GM18517 (cell line): ENCODE data around the gene RBM26.
"Not testable (repeated sequence)": the region's sequence is repeated elsewhere in the genome, so short reads cannot be mapped to it uniquely, and the experiment has no call there.

Source experiments
- ATAC-seq: cut with Tn5 transposase; IDR thresholded peaks from one replicate; pipeline ENCODE4 v1.9.1; 2021; ENCODE audit warnings: mild to moderate bottlenecking, moderate library complexity; ENCODE audit not compliant: unreplicated experiment

Gene RBM26

DNA sequence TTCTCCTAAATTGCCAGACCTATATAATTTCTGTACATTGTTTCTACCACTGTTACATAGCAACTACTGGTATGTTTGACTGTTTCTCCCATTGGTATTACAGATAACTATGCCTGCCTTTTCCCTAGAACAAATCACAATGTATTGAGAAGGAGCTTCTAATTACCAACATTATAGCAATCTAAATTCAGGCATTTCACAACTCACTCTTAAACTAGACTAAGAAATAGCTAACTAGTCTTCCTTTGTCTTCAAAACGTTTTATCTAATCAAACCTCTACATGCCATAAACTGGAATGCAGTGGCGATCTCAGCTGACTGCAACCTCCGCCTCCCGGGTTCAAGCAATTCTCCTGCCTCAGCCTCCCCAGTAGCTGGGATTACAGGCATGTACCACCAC lies 18.2 kb downstream of the RBM26 start:
- no peak for ATAC-seq

DNA sequence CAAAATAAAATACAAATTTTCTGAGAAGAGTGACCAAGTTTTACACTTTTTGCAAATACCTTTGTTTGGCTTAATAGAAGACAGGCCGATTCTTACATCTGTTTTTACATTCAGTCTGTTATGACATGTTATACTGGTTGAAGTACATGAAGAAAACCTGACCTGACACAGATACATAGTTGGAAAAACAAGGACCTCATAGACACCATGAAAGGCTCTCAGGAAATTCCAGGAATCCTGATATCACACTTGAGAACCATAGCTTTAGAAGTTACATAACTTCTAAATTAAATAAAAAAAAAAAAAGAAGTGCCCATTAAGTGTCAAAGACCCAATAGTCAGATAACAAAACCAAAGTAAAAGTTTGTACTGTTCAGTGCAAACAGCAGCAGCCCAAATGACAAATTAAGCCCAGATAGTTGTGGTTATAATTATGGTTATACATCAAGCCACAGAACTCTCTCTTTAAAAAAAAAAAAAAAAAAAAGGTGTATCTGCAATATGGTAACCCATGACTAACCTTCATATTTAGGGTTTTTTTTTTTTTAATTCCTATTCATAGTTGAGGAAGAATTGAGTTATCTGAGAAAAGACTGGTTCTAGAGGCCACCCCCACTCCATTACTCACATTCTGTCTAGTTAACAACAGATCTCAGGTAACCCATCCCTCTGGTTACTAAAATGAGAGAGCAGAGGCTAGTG lies 19.8 kb downstream of the RBM26 start:
- ATAC-seq = peak; percentile 20

DNA sequence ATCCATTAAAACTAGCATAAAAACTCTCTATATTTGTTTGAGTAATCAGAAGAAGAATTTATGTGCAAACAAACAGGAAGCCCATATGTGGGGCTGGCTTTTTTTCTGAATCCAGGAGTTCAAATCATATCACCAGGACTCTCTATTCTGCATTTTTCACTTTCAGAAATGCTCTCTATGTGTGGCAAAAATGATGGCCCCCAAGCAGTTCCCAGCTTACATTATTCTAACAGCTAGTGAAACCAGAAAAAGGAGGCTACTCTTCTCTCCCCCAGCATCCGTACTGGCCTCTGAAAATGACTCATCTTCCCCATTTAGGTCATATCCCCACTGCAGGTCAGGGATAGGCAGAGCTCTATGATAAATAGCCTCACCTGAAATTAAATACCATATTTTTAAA lies 20.4 kb downstream of the RBM26 start:
- ATAC-seq = peak; percentile 92

DNA sequence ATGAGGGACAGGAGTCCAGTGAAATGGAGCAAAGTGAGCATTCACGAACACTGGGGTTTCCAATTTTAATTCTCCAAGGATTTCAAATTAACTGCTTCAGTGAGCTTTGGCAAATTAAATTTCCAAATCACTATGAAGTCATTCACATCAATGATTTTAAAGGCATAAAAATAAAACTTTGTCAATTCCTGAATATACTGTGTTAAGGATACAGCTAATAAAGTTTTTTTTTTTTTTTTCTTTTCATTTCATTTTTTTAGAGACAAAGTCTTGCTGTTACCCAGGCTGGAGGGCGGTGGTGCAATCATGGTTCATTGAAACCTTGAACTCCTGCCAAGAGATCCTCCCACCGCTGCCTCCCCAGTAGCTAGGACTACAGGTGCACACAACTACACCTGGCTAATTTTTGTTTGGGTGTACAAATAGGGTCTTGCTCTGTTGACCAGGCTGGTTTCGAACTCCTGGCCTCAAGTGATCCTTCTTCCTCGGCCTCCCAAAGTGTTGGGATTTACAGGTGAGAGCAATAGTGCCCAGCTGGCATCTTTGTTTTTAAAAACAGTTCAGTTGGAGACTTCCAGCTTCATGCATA lies 21.9 kb downstream of the RBM26 start:
- ATAC-seq = no peak

DNA sequence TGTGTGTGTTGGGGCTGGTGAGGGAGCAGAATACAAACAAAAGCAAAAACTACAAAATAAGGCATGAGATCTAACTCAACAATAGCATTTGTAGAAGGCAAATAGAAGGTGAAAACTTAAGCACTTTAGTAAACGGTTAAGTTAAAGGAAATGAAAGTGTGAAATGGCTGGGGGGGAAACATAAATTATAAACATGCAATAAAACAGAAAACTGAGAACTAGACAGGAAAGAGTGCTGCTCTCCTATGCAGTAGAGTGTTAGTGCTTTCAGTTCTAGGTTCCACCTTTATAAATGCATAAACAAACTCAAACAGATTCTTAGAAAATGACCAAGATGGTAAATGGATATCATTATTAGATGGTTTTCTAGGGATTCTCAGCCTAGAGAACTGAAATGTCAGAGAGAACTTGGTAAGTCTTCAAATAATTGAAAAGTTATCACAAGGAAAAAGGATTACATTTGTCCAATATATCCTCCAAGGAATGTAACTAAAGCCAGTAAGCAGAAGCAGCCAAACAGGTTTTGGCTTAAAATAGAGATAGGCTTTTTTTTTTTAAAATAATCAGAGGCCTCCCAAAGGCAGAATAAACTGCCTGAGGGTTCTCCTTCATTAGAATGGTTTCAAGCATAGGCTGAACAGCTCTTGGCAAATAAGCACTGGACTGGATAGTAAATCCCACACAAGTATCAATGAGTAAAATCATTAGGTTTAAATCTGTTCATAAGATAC lies 23.3 kb downstream of the RBM26 start:
- ATAC-seq = peak; percentile 46

DNA sequence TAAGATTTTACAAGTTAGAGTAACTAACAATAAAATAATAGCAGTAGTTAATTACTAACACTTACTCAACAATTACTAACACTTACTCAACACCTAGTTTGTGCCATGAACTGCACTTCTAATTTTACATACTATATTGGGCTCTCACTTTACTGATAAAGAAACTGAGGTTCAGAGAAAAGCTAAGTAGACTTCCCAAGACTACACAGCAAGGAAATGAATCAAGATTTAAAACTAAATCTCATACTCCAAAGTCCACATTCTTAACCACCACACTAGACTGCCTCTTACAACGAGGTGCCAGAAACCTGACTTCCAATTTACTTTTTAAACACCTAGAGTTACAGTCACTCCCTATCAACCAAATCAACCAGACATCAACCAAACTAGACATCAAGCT lies 25.1 kb downstream of the RBM26 start:
- no peak for ATAC-seq

DNA sequence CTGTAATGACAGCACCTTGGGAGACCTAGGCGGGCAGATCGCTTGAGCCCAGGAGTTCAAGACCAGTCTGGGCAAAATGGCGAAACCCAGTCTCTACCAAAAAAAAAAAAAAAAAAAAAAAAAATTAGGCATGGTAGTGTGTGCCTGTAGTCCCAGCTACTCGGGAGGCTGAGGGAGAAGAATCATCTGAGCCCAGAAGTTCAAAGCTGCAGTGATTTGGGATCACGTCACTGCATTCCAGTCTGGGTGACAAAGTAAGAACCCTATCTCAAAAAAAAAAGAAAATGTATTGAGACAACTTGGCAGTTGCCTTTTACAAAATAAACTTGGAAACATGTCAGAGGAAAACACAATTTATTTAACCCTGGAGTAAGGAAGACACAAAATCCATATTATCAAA lies 26.8 kb downstream of the RBM26 start:
- ATAC-seq = no peak

DNA sequence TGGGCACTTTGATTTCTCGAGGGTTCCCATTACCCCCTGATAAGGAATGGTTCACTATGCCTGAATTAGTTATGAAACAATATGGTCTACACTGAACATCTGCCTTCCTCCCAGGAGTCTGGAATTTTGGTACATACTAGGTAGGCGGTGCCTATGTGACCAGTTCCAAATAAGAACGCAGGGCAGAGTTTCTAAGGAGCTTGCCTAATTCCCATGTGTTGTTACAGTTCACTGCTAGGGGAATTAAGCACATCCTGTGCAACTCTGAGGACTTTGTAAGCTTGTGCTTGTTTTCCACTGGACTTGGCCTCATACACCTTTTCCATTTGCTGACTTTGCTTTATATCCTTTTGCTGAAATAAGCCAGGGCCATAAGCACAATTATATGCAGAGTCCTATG lies 29.2 kb downstream of the RBM26 start:
- ATAC-seq = no peak

DNA sequence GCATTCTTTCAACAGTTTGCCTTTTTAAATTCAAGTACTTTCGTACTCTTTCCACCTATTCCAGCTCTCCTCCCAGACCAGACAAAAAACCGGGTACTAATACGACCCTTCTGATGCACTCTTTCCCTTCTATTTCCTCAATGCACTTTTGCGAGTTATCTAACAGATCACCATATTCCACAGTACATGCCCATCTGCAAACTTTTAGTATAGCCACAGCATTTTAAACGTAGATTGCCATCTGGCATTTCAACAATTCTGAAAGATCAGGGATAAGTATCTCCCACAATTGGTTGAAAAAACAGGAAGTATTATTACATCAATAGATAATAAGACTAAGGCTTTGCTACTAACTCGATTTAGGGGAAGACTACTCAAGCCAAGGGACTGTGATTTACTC lies 31.5 kb downstream of the RBM26 start:
- ATAC-seq = no peak

DNA sequence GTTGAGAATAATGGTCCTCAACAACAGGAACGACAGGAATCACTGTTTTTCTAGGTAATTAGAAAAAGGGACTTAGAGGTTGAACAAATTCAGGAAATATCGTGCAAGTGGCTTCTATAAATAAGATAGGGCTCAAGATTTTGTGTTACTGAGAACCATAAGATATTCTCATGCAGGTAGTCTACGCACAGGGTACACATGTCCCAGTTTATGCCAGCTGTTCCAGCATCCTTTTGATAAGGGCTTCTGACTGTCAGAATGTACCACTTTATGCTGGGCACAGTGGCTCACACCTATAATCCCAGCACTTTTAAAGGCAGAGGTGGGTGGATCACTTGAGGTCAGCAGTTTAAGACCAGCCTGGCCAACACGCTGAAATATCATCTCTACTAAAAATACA lies 32.1 kb downstream of the RBM26 start:
- ATAC-seq = no peak

DNA sequence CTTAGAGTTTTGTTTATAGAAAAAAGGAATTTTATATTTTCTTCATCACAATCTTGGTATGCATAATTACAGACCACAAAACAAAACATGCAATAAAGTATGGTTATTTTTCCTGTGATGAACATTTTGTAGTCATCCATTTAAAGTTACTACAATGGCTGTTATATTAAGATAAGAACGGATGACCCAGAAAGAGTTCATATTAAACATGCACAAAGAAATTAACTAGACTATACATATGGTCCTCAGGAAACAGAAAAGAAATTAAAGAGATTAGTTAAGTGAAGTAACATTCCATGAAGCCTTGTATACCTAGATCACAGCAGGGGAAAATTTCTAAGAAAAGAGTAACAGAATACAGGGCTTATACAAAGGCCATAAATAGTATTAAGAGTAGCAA lies 36.8 kb downstream of the RBM26 start:
- no peak for ATAC-seq

DNA sequence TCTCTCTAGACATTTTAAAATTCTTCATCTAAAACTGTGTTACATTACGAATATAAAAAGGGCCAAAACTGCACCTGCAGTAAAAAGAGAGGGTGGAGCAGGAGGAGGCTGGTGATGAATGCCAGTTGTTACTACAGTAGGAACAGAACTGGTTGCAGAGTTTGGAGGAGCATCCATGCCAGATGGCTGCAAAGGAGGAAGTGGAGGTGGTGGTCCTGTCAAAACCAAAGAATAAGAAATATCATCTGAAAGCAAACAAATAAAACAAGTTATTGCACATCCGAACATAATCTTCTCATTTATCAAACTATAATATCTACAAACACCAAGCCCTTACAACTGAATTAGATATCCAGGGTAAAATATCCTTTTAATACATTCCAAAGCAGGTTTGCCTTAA lies 40.1 kb downstream of the RBM26 start:
- no peak for ATAC-seq

DNA sequence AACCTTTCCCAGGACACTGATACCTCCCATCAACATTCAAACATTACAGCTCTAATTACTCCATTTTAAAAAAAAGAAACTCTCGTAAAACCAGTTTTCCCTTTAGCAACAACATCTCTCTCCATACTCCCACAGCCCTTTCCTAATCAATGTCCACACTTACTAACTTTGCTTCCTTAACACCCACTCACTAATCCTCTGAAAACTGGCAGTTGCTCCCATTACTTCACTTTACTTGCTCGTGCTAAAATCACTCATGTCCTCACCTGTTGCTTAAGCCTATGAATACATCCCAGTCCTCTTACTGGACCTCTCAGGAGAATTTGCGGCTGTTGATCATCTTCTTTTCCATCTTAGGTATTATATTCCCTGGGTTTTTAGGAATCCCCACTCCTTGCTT lies 44.8 kb downstream of the RBM26 start:
- ATAC-seq = no peak

DNA sequence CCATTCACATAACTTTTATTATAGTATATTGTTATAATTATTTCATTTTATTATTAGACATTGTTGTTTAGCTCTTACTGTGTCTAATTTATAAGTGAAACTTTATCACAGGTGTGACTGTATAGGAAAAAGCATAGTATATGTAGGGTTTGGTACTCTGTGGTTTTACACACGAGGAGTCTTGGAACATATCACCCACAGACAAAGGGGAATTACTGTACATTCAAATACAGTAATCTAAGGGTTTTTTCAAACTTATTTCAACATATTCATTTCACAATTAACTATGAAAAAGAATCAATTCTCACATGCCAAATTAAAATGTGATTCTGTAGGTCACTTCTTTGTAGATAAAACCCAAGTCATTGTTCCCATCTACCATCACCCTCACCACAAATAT lies 46.0 kb downstream of the RBM26 start:
- ATAC-seq = no peak

DNA sequence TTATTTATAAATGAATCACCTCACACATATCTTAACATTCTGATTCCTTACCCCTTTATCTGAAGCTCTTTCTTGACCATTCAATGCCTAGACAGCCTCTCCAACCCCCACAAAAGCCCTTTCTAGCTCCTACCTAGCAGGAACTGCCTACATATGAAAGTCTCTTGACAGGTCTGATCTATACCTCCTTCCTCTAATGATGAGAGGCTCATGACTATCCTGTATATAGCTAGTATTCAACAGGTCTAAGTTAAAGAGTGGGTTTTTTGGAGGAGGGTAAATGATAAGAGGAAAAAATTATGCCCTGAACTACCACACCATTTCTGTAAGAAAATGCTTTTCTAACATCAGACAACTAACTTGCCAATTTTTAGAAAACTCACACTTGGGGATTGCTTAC lies 47.0 kb downstream of the RBM26 start:
- no peak for ATAC-seq

DNA sequence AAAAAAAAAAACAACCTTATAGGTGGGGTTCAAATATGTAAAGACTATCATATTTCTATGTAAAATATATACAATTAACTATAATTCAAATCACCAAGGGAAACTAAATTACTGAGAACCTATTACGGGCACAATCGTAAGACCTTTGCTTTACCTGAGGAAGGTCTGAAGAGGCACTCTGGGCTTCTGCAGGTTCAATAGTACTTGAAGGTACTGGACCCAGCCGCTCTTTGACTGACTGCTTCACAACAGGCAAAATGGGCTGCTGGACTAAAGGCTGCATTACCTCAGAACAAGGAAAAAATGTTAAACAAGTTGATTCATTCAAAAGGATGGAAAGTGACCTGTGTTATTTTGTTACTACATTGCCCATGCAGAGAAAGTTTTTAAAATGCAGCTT lies 51.8 kb downstream of the RBM26 start:
- no peak for ATAC-seq

DNA sequence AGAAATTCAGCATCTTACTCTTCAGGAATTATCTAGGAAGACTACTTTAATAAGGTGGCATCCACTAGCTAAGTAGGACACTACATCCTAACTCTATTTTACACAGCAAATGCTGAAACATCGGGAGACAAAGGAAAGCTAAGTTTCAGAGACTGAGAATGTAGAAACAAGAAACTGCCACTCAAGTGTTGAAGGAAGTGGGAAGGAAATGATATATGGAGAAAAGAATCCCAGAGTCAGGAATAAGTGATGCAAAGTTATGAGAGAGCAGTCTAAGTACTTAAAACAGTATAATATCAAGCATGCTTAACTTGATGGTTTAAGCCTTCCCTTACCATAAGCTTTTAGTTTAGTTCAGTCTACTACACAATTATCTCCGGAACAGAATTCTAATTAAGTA lies 52.4 kb downstream of the RBM26 start:
- no peak for ATAC-seq

DNA sequence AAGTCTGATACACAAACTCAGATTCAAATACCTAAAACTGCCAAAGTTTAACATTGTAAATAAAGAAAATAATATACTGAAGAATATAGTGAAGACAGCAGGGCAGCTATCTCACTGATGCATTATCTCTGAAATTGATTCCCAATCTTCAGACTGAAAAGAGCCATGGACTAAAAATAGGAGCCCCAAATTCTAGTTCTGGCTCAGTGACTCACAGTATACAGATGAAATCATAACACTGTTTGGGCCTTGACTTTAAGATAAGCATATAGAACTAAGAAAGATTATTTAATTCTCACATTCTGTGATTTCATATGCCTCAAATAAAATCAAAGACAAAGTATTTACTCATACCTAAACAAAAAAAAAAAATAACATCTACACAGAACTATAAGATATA lies 53.9 kb downstream of the RBM26 start:
- no peak for ATAC-seq

DNA sequence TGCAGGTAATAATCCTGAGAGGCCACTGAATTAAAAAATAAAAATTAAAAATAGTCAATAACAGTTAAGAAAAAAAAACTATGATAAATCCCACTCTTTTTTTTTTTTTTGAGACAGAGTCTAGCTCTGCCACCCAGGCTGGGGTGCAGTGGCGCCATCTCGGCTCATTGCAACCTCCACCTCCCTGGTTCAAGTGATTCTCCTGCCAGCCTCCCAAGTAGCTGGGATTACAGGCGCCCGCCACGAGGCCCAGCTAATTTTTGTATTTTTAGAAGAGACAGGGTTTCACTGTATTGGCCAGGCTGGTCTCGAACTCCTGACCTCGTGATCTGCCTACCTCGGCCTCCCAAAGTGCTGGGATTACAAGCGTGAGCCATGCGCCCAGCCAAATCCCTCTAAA lies 56.4 kb downstream of the RBM26 start:
- ATAC-seq = not testable (repeated sequence)

DNA sequence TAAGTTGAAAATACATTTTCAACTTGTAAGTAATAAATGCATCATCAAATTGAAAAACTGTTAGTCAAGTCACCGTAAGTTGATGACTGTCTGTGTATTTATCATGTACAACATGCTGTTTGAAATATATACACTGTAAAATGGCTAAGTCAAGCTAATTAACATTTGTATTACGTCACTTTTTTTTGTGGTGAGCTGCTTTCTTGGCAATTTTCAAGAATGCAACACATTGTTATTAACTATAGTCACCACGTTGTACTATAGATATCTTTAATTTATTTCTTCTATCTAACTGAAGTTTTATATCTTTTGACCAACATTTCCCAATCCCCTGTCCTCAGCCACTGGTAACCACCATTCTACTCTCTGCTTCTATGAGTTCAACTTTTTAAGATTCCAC lies 57.0 kb downstream of the RBM26 start:
- ATAC-seq = no peak

DNA sequence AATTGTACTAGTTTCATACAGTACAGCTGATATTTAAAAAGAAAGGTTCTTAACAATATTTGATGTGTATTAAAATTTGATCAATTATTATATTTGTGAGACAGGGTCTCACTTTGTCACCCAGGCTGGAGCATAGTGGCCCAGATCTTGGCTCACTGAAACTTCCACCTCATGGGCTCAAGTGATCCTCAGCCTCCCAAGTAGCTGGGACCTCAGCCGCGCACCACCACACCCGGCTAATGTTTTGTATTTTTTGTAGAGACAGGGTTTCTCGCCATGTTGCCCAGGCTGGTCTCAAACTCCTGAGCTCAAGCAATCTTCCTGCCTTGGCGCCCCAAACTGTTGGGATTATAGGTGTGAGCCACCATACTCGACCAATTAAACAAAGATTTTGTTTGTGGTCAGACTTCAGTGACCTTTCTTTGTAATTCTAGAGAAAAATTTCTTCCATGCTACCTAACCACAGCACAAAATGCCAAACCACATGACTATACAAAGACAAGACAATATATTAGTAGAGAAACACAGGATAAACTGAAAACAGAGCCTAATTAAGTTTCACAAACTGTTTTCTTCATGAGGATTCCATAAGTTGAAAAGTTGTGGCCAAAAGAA lies 59.6 kb downstream of the RBM26 start:
- no peak for ATAC-seq

DNA sequence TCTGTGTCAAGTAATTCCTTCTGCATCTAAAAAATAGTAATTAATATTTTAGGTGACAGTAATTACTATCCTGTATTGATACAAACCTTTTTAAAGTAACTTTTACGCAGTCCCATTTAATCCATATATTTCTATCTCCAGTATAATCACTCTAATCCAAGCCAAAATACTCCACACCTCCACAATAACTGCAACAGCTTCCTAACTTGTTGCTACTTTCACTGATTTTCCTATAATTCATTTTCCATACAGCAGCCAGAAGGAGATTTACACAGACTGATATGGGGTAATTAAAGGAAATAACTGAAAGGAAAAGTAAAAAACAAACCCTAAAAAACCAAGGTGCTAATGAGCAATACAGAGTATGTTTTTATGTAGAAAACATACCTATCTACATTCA lies 64.9 kb downstream of the RBM26 start:
- ATAC-seq = no peak
